NCI-H2107 (cell line): Measurements from ENCODE around the gene ATAD5.
"Not testable (repeated sequence)": the region's sequence is repeated elsewhere in the genome, so short reads cannot be mapped to it uniquely, and the experiment has no call there.

Experiments used
- DNase-seq: peaks from one replicate; lab custom pipeline; 2025; lab: John Stamatoyannopoulos, UW

The ATAD5 gene

DNA sequence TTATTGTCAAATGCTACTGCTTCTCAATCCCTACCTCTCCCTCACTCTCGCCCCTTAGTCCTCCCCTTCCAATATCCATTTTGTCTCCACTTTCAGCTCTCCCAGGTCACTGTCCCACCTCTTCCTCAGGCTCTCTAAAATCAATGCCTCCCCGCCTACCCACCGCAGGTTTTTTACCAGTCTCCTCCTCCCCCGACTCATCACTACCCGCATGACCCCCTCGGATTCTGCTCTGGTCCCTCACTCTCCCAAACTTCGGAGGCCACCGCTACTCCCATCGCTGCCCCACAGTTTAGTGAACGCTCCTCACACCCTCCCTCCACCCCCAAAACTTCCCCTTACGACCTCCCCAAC is 7.8 kb upstream of the ATAD5 start:
- DNase-seq, result no peak

GRCh38 chr17:30824356-30825145 is 7.2 kb upstream of the ATAD5 start, which contains the start of gene CRLF3:
Gene CRLF3, minus strand, starts transcription at chr17:30824692. Its CDS starts 41 bp downstream, at chr17:30824651.
- DNase-seq, result peak; percentile 86

DNA sequence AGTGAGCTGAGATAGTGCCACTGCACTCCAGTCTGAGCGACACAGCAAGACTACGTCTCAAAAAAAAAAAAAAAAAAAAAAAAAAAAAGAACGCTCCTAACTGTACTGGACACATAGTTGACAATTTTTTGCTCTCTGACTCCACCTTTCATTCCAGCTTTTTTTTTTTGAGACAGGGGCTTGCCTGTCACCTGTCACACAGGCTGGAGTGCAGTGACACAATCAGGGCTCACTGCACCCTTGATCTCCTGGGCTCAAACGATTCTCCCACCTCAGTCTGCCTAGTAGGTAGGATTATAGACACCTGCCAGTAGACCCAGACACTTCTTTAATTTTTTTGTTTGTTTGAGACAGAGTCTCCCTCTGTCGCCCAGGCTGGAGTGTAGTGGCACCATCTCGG is 4.7 kb upstream of the ATAD5 start:
- DNase-seq, result no peak

DNA sequence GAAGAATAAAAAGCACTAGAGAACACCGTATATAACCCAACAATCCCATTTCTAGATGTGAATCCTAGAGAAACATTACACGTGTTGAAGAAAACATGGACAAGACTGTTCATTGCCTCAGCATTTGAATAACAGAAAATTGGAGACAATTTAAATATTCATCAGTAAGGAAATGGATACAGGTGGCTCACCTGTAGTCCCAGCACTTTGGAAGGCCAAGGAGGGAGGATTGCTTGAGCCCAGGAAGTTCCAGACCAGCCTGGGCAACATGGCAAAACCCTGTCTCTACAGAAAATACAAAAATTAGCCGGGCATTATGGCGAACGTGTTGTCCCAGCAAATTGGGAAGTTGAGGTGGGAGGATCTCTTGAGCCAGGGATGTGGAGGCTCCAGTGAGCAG is 2.7 kb upstream of the ATAD5 start:
- DNase-seq, result no peak

- DNase-seq, result no peak
Observed at GRCh38 chr17:30831257-30831656, 509 bp upstream of the ATAD5 start.

- no peak for DNase-seq
Observed at GRCh38 chr17:30832438-30833124, 815 bp downstream of the ATAD5 start.

DNA sequence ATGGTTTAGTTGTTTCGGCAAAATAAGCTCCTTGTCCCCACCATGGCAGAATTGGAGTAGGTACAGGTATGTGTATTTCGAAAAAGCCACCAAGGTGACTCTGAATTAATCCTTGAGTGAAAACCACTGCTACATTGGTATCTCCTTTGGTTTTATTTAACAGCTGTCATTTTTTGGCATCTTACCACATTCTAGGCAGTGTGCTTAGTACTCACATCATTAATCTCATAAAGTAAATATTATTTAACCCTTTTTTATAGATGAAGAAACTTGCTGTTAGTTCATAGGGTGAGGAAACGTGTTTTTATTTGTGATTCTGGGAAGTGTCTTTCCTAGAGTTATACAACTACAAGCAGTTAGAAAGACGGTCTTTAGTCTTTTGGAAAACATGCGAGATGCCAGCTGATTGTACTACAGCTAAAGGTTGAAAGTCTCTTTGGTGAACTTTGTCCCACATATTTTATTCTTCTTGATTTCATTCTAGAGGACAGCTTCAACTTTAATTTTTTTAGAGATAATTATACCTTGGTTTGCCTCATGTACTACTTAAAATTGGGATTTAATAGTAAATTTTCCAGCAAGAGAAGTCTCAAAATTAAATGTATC is 6.5 kb downstream of the ATAD5 start:
- DNase-seq, result no peak

GRCh38 chr17:30840771-30841170 is 9.0 kb downstream of the ATAD5 start:
- DNase-seq, result no peak

- DNase-seq, result no peak
Observed at GRCh38 chr17:30848021-30848420, 16.3 kb downstream of the ATAD5 start.

DNA sequence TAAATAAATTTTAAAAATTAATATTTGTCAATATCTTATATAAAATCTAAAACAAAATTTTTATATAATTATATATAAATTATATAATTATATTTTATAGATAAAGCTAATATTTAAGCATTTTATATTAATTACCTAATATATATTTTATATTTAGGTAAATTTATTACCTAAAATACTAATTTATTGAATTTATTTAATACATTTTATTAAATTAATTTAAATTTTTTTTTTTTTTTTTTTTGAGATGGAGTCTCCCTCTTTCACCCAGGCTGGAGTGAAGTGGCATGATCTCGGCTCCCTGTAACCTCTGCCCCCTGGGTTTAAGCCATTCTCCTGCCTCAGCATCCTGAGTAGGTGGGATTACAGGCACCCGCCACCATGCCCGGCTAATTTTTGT is 22.4 kb downstream of the ATAD5 start:
- no peak for DNase-seq

GRCh38 chr17:30858556-30859250 is 26.9 kb downstream of the ATAD5 start:
- DNase-seq, result no peak

- no peak for DNase-seq
Observed at GRCh38 chr17:30864636-30865035, 32.9 kb downstream of the ATAD5 start.

DNA sequence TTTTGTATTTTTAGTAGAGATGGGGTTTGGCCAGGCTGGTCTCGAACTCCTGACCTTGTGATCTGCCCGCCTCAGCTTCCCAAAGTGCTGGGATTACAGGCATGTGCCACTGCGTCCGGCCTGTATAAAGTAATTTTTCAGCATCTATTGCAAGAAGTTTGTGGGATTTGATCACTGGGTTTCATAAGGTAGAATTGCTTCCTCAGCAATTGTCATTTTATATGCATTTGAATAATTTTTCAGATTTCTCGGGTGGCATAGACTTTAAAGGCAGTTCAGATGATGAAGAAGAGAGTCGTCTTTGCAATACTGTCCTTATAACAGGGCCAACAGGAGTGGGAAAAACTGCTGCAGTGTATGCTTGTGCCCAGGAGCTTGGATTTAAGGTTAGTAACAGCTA is 37.2 kb downstream of the ATAD5 start:
- no peak for DNase-seq

DNA sequence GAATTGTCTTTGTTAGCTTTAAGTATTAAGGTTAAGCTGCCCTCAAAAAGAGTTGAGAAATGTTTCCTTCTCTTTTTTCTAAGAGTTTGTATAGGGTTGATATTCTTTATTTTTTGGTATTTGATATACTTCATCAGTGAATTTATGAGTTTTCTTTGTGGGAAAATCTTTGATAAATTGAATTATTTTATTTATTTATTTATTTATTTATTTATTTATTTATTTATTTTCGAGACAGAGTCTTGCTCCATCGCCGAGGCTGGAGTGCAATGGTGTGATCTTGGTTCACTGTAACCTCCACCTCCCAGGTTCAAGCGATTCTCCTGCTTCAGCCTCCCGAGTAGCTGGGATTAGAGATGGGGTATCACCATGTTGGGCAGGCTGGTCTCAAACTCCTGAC is 54.4 kb downstream of the ATAD5 start:
- no peak for DNase-seq

DNA sequence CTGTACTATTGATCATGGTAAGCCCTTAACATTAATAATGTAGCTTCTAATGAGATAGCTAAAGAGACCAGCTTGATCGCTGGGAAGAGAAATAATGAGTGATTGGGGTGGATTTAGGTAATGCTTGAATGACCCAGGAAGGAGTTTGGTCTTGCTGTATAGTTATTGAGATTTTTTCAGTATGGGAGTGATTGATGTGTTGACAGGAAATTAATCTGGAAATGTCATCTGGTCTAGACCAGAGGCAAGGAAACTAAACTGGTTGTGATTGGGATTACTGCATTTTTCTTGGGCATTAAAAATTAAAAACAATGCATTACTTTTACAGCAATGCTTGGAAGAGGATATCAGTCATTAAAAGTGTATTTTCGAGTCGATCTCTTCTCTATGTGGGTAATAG is 62.5 kb downstream of the ATAD5 start:
- no peak for DNase-seq

- DNase-seq, result no peak
Observed at GRCh38 chr17:30897311-30897710, 65.5 kb downstream of the ATAD5 start.

- no peak for DNase-seq
Observed at GRCh38 chr17:30905742-30906100, 74.0 kb downstream of the ATAD5 start.

- peak; percentile 65 for DNase-seq
Observed at GRCh38 chr17:30906101-30906911, 74.5 kb downstream of the ATAD5 start, which contains the start of gene TEFM. Gene TEFM, minus strand, starts transcription at chr17:30906238. Its CDS starts 40 bp downstream, at chr17:30906198.

GRCh38 chr17:30908717-30909420 is 77.1 kb downstream of the ATAD5 start:
- DNase-seq, result no peak

DNA sequence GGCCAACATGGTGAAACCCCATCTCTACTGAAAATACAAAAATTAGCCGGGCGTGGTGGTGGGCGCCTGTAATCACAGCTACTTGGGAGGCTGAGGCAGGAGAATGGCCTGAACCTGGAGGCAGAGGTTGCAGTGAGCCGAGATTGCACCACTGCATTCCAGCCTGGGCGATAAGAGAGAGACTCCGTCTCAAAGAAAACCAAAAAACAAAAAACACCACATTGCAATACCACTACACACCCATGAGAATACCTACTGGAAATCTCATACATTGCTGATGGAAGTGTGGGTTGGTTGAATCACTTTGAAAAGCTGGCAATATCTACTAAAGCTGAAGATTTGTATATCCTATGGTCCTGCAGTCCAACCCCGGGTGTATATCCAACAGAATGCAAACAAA is 78.4 kb downstream of the ATAD5 start:
- DNase-seq, result not testable (repeated sequence)

DNA sequence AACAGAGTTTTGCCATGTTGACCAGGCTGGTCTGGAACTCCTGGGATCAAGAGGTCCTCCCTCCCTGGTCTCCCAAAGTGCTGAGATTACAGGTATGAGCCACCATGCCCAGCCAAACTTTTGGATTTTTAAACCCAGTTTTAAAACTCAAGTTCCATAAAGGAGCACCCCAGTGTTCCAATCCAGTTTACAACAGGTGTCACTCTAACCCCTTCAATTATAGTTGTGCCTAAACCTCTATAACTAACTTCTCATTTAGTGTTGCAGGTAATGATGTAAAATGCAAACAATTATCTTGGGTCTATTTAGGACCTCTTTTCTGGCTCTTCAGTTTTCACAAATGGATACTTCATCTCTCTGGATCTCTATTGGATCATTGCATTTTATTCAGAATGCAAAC is 82.2 kb downstream of the ATAD5 start:
- no peak for DNase-seq
